Measurements from ENCODE around the gene ADAMTSL1.

The ADAMTSL1 gene

DNA sequence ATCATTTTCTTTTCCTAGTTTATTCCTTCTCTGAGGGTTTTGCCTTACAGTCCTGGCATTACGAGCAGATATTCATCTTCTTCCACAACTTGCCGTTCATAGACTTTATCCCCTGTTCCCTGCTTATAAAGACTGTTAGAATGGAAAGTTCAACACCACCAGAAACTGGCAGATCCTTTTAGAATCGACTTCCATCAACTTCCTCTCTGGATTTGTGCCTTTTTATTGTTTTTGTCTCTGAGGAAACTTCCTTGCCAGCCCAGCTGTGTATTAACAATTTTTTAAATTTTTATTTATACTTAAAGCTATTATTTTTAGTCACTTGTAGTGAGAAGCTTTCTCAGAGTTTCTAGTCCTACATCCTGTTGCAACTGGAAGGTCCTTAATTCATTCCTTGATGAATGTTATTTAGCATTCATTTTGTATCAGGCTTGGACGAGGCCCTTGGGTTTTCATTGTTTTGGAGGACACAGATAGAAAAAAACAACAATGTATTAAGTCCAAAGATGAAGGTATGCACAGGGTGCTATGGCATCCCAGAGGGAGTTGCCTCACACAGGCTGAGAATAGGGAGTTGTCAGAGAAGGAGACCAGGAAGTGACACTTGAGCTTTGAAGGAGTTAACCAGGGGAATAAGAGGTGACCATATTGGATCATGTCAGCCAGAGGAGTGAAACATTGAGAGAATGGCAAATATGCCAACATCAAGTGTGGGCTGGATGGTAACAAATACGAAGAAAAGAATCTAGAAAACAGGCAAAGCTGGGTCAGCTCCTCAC lies 81.3 kb downstream of the ADAMTSL1 start:
- DNase-seq (ENCODE audit: low read depth), result no peak
- TF ChIP-seq, protein P1, sequence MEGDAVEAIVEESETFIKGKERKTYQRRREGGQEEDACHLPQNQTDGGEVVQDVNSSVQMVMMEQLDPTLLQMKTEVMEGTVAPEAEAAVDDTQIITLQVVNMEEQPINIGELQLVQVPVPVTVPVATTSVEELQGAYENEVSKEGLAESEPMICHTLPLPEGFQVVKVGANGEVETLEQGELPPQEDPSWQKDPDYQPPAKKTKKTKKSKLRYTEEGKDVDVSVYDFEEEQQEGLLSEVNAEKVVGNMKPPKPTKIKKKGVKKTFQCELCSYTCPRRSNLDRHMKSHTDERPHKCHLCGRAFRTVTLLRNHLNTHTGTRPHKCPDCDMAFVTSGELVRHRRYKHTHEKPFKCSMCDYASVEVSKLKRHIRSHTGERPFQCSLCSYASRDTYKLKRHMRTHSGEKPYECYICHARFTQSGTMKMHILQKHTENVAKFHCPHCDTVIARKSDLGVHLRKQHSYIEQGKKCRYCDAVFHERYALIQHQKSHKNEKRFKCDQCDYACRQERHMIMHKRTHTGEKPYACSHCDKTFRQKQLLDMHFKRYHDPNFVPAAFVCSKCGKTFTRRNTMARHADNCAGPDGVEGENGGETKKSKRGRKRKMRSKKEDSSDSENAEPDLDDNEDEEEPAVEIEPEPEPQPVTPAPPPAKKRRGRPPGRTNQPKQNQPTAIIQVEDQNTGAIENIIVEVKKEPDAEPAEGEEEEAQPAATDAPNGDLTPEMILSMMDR (conservative IDR thresholded peaks at IDR 0.05; ENCODE audit: low read depth, low read length), result no peak
- H3K4me3 ChIP-seq (ENCODE audit: low read depth, low read length), result no peak overlapping the region

DNA sequence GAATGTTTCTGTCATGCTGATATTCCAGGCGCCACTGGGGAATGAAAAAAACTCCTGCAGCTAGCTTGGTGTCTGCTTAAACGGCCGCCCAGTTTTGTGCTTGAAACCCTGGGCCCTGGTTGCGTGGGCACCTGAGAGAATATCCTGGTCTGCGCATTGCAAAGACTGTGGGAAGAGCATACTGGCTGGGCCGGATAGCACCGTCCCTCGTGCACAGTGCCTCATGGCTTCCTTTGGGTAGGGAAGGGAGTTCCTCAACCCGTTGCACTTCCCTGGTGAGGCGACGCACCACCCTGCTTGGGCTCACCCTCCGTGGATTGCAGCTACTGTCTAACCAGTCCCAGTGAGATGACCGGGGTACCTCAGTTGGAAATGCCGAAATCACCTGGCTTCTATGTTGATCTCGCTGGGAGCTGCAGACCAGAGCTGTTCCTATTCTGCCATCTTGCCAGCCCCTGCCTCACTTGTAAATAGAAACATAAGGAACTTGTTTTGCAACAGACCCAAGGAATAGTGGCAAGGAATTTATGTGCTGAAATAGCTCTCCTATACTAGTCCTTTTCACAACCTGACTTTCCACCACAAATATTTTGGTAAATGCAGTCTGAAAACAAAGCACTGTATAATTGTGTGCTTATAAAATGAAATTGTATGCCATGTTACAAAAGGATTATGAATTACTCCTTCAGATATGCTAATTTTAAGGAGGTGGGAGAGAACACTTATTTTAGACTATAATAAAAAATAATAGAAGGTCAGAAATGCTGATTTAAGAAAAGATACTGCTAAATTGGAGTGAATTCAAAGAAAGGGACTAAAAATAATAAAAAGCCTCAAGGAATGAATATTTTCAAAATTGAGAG lies 90.3 kb downstream of the ADAMTSL1 start:
- TF ChIP-seq, protein P1 (conservative IDR thresholded peaks at IDR 0.05; ENCODE audit: low read depth, low read length), result no peak
- no peak for DNase-seq (ENCODE audit: low read depth)
- H3K4me3 ChIP-seq (ENCODE audit: low read depth, low read length), result no peak overlapping the region

DNA sequence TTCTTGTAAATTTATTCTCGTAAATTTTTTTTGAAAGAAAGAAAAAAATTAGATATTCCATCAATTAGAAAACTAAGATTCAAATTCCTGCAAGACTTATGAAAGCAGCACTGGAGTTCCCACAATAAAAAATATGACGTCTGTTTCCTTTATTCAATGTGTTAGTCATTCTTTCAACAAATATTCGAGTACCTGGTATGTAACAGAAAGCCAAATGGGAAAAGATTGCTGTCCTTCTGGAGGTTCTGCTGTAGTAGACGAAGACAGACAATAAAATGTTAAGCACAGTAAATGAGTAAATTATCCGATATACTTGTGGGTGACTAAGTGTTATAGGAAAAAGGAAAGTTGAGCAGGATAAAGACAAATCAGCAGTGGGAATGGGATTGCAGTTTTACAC lies 92.2 kb downstream of the ADAMTSL1 start:
- no peak overlapping the region for H3K4me3 ChIP-seq (ENCODE audit: low read depth, low read length)
- DNase-seq (ENCODE audit: low read depth), result peak; percentile 82
- TF ChIP-seq, protein P1 (conservative IDR thresholded peaks at IDR 0.05; ENCODE audit: low read depth, low read length), result no peak

DNA sequence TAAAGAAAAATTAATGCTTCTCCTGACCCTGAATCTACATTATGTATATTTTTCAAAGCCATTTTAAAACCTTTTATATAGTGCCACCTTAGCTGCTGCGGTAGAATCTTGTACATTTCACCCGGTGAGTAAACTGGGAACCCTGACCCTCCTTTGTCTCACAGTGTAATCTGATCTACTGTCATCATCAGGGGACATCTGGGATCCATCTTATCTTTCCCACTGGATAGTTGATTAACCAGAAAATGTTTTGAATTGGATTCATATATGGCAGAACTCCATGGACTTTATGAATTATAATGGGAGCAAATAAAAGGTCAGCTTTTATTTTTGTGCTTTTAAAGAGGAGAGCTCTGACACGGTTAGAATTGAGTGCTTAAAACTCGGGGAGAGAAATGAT lies 95.0 kb downstream of the ADAMTSL1 start:
- TF ChIP-seq, protein P1 (conservative IDR thresholded peaks at IDR 0.05; ENCODE audit: low read depth, low read length), result no peak
- peak; percentile 20 for DNase-seq (ENCODE audit: low read depth)
- H3K4me3 ChIP-seq (ENCODE audit: low read depth, low read length), result no peak overlapping the region

DNA sequence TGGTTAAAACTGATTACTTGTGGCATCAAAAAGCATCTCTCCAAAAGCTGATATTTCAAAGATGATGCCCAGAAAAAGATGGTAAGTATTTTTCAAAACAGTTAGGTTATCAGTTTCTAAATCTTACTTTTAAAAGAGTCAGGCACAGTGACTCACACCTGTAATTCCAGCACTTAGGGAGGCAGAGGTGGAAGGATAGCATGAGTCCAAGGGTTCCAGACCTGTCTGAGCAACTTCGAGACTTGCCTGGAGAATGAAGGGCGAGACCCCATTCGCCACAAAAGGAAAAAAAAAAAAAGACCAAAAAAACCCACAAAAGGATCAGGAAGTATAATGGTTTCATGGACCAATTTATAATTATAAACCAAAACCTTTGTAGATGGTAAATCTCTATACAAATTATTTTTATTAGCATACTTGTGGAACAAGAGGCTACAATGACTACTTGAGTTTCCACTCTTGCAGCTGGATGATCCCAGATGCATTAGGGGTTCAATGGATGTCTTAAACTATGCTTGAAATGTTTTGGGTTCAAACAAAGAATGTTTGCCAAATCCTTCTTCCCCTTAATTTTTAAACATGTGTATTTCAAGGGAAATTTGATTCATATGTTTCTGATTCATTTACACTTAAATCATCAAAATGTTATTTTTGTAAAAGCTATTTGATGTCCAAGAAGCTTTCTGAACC lies 96.1 kb downstream of the ADAMTSL1 start:
- no peak overlapping the region for H3K4me3 ChIP-seq (ENCODE audit: low read depth, low read length)
- DNase-seq (ENCODE audit: low read depth), result no peak
- TF ChIP-seq, protein P1 (conservative IDR thresholded peaks at IDR 0.05; ENCODE audit: low read depth, low read length), result no peak

DNA sequence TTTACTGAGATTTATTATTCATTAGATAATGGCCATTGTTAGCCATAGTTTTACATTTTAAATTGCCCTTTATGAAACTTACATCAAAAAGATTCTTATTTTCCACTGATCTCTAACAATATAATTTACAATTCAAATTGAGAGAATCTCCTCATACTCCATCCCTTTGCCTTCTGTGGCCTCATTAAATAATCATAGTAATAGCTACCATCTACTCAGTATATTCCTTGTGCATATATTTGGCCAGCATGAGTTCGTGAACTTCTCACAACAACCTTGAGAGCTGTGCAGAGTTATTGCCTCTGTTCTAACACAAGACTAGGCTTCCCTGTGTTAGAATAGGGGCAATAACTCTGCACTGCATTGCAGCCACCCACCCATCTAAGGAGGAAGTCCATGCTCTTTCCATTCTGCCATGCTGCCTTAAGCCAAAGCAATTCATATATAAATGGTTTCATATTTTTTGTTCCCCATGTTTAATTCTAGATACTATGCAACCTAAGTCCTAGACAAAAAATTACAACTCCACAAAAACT lies 99.1 kb downstream of the ADAMTSL1 start:
- DNase-seq (ENCODE audit: low read depth), result no peak
- H3K4me3 ChIP-seq (ENCODE audit: low read depth, low read length), result no peak overlapping the region
- TF ChIP-seq, protein P1 (conservative IDR thresholded peaks at IDR 0.05; ENCODE audit: low read depth, low read length), result no peak
